Measurements from ENCODE around the gene CALM3. TPM values are rescaled to one million over a fixed set of nuclear protein-coding genes. Genes with fewer than 3 reads are reported as not detected.

The CALM3 gene
- total RNA-seq, 4 donors from 2014 or later = 114 to 155 (median 129) TPM

DNA sequence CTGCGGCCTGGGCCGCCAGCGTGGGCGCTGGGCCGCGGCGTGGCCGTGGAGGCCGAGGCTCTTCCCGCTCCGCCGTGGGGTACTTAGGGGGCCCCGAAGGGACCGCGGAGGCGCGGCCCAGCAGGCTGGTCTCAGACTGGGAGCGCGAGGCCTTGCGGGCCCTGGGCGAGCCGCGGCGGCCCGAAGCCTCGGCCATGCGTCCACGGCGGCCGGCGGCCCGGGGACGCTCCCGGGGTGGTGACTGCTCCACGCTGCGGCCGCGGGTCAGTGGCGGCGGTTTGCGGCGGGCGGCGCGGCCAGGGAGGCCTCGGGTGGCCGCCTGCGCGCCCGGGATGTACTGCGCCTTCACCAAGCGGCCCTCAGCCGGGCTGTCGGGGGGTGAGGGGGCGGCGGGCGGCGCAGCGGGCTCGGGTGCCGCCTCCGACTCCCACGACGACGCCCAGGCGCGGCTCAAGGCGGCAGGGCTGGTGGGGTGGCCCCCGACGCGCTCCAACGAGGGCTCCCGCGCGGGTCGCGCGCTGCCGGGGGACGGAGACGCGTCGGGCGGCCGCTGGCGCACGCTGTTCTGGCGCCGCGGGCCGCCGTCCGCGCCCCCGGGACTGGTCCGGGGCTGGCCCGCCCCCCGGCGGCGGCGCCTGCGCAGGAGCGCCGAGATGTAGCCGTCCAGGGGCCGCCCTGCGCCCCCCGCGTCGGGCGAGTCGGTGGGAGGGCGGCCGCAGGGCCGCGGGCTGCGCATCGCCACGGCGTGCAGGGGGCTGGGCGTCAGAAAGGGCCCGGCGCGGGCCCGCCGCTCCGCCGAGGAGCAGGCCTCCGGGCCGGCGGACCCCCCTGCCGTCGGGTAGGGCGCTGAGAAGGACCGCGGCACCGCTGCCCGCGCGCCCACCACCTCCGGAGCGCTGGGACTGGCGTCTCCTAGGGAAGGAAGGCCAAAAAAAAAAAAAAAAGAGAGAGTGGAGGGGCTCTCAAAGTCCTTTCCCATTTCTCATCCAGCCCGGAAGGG, 48.1 kb downstream of the CALM3 start:
- WGBS = 62% methylated on average over 48 of the region's 144 CpGs
- no peak for DNase-seq (ENCODE audit: extremely low spot score)
- H3K27me3 ChIP-seq = peaks cover 0 to 10% (median 0%) of the 10 kb centered on the region in 4 donors
- TF ChIP-seq EP300 (IDR thresholded peaks at IDR 0.05) = no peak
- no peak for TF ChIP-seq CTCF (IDR thresholded peaks at IDR 0.05)
- TF ChIP-seq POLR2AphosphoS5 (IDR thresholded peaks at IDR 0.05) = no peak
- TF ChIP-seq POLR2A (IDR thresholded peaks at IDR 0.05; ENCODE audit: low read depth) = no peak
- H3K27ac ChIP-seq (replicated peaks in 1 of 4) = peak overlapping the region in 3 of 4 donors; percentile 13 to 44 (median 28)
- no peak overlapping the region for H3K4me3 ChIP-seq
- intact Hi-C loops (cut with DNase I) = no loop called here
- H3K4me1 ChIP-seq = peaks cover 0 to 60% (median 42%) of the 10 kb centered on the region in 4 donors
- H3K36me3 ChIP-seq = peaks cover 0 to 29% (median 12%) of the 10 kb centered on the region in 4 donors
- no peaks in the 10 kb centered on the region for H3K9me3 ChIP-seq

DNA sequence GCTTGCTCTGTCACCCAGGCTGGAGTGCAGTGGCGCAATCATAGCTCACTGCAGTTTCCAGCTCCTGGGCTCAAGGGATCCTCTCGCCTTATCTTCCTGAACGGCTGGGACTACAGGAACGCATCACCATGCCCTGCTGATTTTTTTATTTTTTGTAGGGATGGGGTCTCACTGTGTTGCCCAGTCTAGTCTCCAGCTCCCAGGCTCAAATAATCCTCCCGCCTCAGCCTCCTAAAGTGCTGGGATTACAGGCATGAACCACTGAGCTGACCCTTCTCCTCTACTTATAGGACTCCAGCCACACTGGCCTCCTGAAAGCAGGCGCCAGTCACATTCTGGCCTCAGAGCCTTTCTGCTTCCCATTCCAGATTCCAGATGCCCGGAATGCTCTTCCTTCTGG, 49.3 kb downstream of the CALM3 start:
- H3K4me1 ChIP-seq = peaks cover 0 to 60% (median 42%) of the 10 kb centered on the region in 4 donors

GRCh38 chr19:46654621-46655152, 53.6 kb downstream of the CALM3 start:
- Histone ChIP-seq H3K27me3 (peaks cover 0 to 9% (median 0%) of the 10 kb centered on the region in 4 donors), H3K4me1 (peaks cover 5 to 70% (median 61%) of the 10 kb centered on the region in 4 donors), H3K4me3 (peak overlapping the region; percentile 17 to 26 (median 19)), H3K36me3 (peaks cover 0 to 17% (median 8%) of the 10 kb centered on the region in 4 donors), H3K27ac (replicated peaks in 1 of 4) (peak overlapping the region; percentile 79 to 97 (median 82)), H3K9me3 (no peaks in the 10 kb centered on the region)
- TF ChIP-seq POLR2A (IDR thresholded peaks at IDR 0.05; ENCODE audit: low read depth) (no peak), POLR2AphosphoS5 (IDR thresholded peaks at IDR 0.05) (peak in 1 of 2 donors; percentile 42), EP300 (IDR thresholded peaks at IDR 0.05) (no peak), CTCF (IDR thresholded peaks at IDR 0.05) (no peak)
- DNase-seq (ENCODE audit: extremely low spot score) = no peak
- intact Hi-C loops (cut with DNase I) = no loop called here
- WGBS = 36% methylated on average over 15 of the region's 16 CpGs

More for the DNA sequence above, 49.3 kb downstream of the CALM3 start:
- Histone ChIP-seq H3K27me3 (peaks cover 0 to 10% (median 0%) of the 10 kb centered on the region in 4 donors), H3K4me3 (no peak overlapping the region), H3K27ac (replicated peaks in 1 of 4) (peak overlapping the region in 1 of 4 donors; percentile 33), H3K9me3 (no peaks in the 10 kb centered on the region), H3K36me3 (peaks cover 0 to 29% (median 12%) of the 10 kb centered on the region in 4 donors)
- intact Hi-C loops (cut with DNase I) = no loop called here
- 88% methylated on average over 7 of the region's 7 CpGs for WGBS
- no peak for DNase-seq (ENCODE audit: extremely low spot score)
- TF ChIP-seq CTCF (IDR thresholded peaks at IDR 0.05) = no peak
- no peak for TF ChIP-seq POLR2A (IDR thresholded peaks at IDR 0.05; ENCODE audit: low read depth)
- no peak for TF ChIP-seq POLR2AphosphoS5 (IDR thresholded peaks at IDR 0.05)
- TF ChIP-seq EP300 (IDR thresholded peaks at IDR 0.05) = no peak

GRCh38 chr19:46656541-46656940, 55.4 kb downstream of the CALM3 start:
- Histone ChIP-seq H3K4me1 (peaks cover 16 to 84% (median 74%) of the 10 kb centered on the region in 4 donors), H3K9me3 (no peaks in the 10 kb centered on the region)
- WGBS = 91% methylated on average over 5 of the region's 5 CpGs

More at GRCh38 chr19:46656541-46656940, 55.4 kb downstream of the CALM3 start:
- no peak for DNase-seq (ENCODE audit: extremely low spot score)
- H3K36me3 ChIP-seq = peaks cover 0 to 13% (median 6%) of the 10 kb centered on the region in 4 donors
- intact Hi-C loops (cut with DNase I) = no loop called here
- H3K27me3 ChIP-seq = peaks cover 0 to 9% (median 0%) of the 10 kb centered on the region in 4 donors
- H3K27ac ChIP-seq (replicated peaks in 1 of 4) = peak overlapping the region; percentile 40 to 97 (median 82)
- TF ChIP-seq POLR2A (IDR thresholded peaks at IDR 0.05; ENCODE audit: low read depth) (no peak), POLR2AphosphoS5 (IDR thresholded peaks at IDR 0.05) (no peak), EP300 (IDR thresholded peaks at IDR 0.05) (no peak), CTCF (IDR thresholded peaks at IDR 0.05) (no peak)
- no peak overlapping the region for H3K4me3 ChIP-seq

All from esophagus muscularis mucosa (tissue), 4 donors.